Measurements from ENCODE around the gene TRIM39.

- TF ChIP-seq ATF6 (CRISPR knock-in tag; IDR thresholded peaks at IDR 0.05) = no peak
- TF ChIP-seq CTCF (IDR thresholded peaks at IDR 0.05) = no peak
- TF ChIP-seq FOXJ3 (CRISPR knock-in tag; IDR thresholded peaks at IDR 0.05; ENCODE audit: borderline replicate concordance) = no peak
- TF ChIP-seq TP53 (CRISPR knock-in tag; IDR thresholded peaks at IDR 0.05) = no peak
- TF ChIP-seq MLX (CRISPR knock-in tag; IDR thresholded peaks at IDR 0.05) = no peak
- TF ChIP-seq JUN (CRISPR knock-in tag; IDR thresholded peaks at IDR 0.05) = no peak
- TF ChIP-seq USF2 (CRISPR knock-in tag; IDR thresholded peaks at IDR 0.05) = no peak
- TF ChIP-seq IRF2 (CRISPR knock-in tag; IDR thresholded peaks at IDR 0.05; ENCODE audit: borderline replicate concordance, low read depth) = no peak
- no peak for TF ChIP-seq SP1 (CRISPR knock-in tag; conservative IDR thresholded peaks at IDR 0.05)
- TF ChIP-seq E2F5 (CRISPR knock-in tag; IDR thresholded peaks at IDR 0.05) = no peak
Measured at GRCh38 chr6:30321692-30322388, 4.9 kb upstream of the TRIM39 start.
